Transverse colon (tissue), 4 donors: ENCODE measurements around the gene SYNGR1.

Source experiments
- EP300 ChIP-seq: sonication (generic); formaldehyde crosslinking; IDR thresholded peaks from one replicate; pipeline ENCODE4 v1.6.1; 2017; ENCODE audit warnings: antibody characterized with exemption, low read depth
- POLR2A ChIP-seq: fragments of 450-650 bp; IDR thresholded peaks from one replicate; pipeline ENCODE4 v1.6.1; 2016; ENCODE audit warnings: antibody characterized with exemption, mild to moderate bottlenecking, moderate library complexity
- POLR2AphosphoS5 ChIP-seq, 3 donors: sonication (generic); formaldehyde crosslinking; IDR thresholded peaks; one replicate each; pipeline ENCODE4 v1.6.1; 2016; ENCODE audit warnings: antibody characterized with exemption in 3 of 3
- TF ChIP-seq, protein P1 (sequence below), 5 experiments: fragments of 200-600 bp in 3 of 5; fragments of 450-650 bp in 2 of 5; sonication (generic) in 3 of 5; IDR thresholded peaks; 1 replicate in 2 of 5; 2 replicates in 3 of 5; pipeline ENCODE4 v1.5.1; 2016 to 2017; ENCODE audit warnings: antibody characterized with exemption in 5 of 5, inconsistent platforms in 3 of 5, mild to moderate bottlenecking in 2 of 5, moderate library complexity in 1 of 5

DNA sequence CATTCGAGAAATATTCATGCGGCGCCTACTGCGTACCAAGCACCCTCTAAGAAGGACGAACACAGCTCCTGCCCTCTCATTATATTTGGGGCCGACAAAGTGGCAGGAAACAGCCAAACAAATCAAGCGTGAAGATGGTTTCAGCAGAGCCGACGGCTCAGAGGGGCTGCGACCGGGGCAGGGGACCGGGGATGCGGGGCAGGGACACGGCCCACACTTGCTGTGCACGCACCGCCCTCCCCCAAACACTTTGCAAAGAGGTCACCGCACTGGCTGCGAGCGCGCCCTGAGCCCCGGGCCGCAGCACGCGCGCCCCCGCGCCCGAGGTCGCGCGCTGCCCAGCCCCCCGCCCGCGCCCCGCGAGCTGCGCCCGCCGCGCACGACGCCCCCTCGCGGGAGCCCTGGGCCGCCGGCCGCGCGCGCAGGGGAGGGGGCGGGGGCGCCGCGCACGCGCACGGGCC is 255 bp upstream of the SYNGR1 start:
- TF ChIP-seq, protein P1, sequence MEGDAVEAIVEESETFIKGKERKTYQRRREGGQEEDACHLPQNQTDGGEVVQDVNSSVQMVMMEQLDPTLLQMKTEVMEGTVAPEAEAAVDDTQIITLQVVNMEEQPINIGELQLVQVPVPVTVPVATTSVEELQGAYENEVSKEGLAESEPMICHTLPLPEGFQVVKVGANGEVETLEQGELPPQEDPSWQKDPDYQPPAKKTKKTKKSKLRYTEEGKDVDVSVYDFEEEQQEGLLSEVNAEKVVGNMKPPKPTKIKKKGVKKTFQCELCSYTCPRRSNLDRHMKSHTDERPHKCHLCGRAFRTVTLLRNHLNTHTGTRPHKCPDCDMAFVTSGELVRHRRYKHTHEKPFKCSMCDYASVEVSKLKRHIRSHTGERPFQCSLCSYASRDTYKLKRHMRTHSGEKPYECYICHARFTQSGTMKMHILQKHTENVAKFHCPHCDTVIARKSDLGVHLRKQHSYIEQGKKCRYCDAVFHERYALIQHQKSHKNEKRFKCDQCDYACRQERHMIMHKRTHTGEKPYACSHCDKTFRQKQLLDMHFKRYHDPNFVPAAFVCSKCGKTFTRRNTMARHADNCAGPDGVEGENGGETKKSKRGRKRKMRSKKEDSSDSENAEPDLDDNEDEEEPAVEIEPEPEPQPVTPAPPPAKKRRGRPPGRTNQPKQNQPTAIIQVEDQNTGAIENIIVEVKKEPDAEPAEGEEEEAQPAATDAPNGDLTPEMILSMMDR (IDR thresholded peaks at IDR 0.05) = no peak
- TF ChIP-seq EP300 (no peak), POLR2AphosphoS5 (IDR thresholded peaks at IDR 0.05) (no peak), POLR2A (no peak)
